ENCODE data around the gene GABBR2.

Gene GABBR2

DNA sequence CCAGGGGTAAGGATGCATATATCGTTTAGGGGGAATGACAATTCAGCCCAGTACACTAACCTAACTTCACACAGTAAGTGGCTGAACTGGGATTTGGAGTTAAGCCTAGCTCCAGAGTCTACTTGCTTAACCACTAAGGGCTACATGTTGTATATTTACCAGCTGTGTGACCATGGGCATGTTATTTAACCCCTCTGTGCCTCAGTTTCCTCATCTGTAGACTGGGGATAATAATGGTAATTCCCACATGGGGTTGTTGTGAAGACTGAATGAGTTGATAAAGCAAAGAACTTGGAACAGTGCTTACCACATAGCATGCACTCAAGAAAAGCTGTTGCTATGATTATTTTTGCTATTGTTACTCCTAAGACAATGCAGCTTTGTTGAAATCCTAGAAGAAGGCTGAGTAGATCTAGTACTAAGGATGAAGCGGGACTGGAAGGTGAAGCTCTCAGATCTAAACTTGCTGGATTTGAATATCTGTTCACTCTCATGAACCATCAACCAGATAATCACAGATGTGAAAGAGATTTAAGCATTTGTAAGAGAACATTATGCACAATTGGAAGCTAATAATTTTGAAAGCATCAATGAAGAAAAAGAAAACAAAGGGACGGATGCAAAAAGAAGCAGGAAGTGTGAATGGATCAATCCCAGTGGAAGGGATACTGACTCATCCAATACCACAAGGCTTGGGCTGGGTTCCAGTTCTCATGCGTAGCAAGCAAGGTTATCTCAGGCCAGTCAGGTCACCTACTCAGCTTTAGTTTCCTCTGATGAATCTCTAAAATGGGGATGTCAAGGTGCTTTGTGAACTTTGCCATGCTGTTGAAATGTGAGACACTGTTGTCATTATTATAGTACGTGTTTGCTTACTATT lies 374.8 kb downstream of the GABBR2 start:
- DNase-seq: no peak

DNA sequence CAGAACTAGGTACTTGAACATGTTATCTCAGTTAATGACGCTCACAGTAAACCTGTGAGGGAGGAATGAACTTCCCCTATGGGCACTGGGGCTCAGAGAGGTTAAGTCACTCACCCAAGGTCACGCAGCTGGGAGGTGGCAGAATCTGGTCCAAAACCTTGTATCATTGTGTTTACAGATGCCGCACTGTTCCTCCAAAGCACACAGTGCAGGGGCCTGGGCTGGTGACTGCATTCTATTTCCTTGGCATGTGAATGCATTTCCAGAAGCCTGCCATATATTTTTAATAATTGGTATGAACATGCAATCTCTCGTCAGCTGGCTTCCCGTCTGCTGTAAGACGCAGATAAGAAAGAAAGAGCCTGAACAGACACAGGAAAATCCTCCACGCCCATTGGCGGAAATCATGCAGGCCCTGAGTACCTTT lies 376.3 kb downstream of the GABBR2 start:
- no peak for DNase-seq

- no peak for DNase-seq
These were observed 377.0 kb downstream of the GABBR2 start for GRCh38 chr9:98331536-98332259.

GRCh38 chr9:98330831-98331230 lies 377.9 kb downstream of the GABBR2 start:
- no peak for DNase-seq

DNA sequence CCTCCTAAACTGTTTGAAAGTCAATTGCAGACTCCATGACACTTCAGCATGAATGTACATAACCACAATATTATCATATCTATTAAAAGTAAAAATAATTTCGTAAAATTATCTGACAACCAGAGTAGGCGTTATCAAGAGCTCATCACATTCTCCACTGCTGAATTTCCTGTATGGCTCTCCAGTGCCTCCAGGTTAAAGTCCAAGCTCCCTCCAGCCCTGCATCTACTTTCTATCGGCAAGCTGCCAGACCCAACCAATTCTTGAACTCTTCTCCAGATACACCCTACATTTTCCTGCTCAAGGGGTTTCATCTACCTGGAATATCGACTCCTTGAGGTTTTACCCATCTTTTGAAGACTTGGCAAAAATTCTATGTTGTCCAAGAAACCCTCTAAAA lies 378.8 kb downstream of the GABBR2 start:
- no peak for DNase-seq

GRCh38 chr9:98329281-98329680 lies 379.5 kb downstream of the GABBR2 start:
- DNase-seq: no peak

DNA sequence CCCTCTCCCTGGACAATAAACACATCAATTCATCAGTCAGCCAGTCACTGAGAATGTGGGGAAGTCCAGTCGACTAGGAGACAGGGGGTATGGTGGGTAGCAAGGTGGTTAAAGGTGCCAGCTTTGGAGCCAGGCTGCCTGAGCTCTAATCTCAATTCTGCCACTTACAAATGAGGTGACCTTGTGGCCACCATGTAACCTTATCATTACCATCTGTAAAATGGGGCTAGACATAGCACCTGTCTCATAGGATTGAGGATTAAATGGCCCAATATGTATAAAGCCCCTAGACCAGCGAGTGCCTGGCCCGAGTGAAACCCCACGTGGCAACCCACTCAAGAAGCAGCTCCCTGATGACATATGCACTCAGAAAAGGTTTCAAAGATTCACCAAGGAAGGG lies 380.0 kb downstream of the GABBR2 start:
- no peak for DNase-seq

- no peak for DNase-seq
These were observed 380.6 kb downstream of the GABBR2 start for GRCh38 chr9:98328141-98328540.

GRCh38 chr9:98327249-98327561 lies 381.5 kb downstream of the GABBR2 start:
- no peak for DNase-seq

- no peak for DNase-seq
These were observed 382.1 kb downstream of the GABBR2 start for GRCh38 chr9:98326459-98327248.

GRCh38 chr9:98324801-98325200 lies 383.9 kb downstream of the GABBR2 start:
- DNase-seq: no peak

DNA sequence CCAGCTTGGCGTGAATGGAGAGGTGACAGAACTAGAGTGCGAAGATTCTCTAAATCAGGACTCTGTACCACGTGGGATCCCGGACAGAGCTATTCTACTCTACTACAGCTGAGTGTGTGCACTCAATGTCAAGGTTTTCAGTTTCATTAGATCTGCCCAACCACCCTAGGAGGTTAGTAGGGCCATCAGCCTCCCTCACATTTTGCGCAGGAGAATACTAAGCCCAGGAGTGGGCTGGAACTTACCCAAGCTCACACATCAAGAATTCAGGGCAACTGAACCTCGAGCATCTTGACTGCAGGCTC lies 385.0 kb downstream of the GABBR2 start:
- no peak for DNase-seq

- no peak for DNase-seq
These were observed 385.5 kb downstream of the GABBR2 start for GRCh38 chr9:98323051-98323830.

- DNase-seq: no peak
These were observed 387.5 kb downstream of the GABBR2 start for GRCh38 chr9:98321269-98321668.

GRCh38 chr9:98318834-98319478 lies 389.8 kb downstream of the GABBR2 start:
- DNase-seq: no peak

- no peak for DNase-seq
These were observed 390.5 kb downstream of the GABBR2 start for GRCh38 chr9:98318041-98318790.

DNA sequence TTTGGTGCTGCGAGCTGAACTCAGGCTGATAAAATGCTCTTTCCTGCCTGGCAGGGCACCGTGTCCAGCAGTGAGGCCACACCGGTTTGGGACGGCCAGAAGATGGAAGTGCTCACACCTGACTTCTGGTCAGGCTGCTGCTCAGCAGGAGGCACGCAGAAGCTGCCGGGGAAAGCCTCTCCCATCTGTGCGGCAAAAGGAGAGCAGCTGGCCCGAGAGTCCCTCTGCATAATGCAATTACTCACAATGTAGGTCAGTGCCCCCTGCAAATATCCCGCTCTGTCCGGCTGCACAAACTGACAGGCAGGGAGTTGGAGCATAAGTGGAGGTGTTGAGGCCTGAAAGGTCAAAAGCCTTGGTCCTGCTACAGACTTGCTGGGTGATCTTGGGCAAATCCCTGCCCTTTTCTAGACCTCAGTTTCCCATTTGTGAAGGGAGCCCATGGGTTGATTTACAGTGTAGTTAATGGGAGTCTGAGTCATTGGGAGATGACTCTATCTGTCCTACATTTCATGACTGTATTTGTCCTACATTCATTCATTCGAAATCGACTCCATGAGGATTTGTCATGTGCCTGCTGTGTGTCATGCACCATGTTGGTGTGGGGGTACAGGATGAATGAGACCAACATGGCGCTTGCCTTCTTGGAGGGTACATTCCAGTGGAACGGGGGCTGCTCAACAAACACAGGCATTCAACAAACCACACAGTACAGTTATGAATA lies 391.4 kb downstream of the GABBR2 start:
- DNase-seq: no peak

- DNase-seq: no peak
These were observed 392.1 kb downstream of the GABBR2 start for GRCh38 chr9:98316445-98317133.

DNA sequence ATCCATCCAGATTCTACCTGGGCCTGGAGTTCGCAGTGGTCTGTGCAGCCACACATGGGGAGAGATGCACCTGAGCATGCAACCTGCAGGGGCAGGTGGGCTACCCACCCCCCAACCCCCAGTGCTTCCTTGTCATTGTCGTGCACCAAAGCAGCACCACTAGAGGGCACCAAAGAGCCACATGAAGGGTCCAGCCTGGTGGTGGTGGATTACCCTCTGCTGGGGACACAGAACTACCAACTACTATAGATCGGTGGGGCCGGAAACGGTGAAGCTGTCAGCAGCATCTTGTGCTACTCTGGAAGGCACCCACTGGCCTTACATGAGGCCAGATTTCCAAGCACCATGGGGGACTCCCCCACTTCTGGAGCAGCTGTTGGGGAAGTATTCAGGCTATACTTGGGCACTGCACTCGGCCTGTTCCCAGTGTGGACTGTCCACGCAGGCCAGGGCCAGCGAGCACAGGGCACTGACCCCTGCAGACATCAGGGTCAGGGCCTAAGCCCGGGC lies 393.1 kb downstream of the GABBR2 start:
- DNase-seq: peak; percentile 59 to 75

GRCh38 chr9:98315067-98315453 lies 393.7 kb downstream of the GABBR2 start:
- DNase-seq: no peak
